ENCODE results near the gene TKFC.

DNA sequence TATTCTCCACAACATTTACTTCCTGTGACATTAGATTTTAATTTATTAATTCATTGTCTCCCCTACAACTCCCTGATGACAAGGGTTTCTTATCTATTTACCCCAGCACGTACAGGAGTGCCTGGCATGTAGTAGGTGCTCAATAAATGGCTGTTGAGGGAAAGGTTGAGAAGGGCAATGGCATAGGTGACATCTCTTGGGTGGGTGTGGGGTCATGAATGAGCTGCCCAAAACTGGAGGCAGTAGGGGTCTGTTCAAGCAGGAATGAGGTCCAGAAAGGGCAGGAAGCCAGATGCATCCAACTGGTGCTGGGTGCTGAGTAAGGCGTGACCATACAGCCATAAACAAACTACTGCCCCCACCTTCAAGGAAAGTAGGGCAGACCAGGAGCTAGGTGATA is 40.7 kb upstream of the TKFC start:
- TF ChIP-seq, protein P1, sequence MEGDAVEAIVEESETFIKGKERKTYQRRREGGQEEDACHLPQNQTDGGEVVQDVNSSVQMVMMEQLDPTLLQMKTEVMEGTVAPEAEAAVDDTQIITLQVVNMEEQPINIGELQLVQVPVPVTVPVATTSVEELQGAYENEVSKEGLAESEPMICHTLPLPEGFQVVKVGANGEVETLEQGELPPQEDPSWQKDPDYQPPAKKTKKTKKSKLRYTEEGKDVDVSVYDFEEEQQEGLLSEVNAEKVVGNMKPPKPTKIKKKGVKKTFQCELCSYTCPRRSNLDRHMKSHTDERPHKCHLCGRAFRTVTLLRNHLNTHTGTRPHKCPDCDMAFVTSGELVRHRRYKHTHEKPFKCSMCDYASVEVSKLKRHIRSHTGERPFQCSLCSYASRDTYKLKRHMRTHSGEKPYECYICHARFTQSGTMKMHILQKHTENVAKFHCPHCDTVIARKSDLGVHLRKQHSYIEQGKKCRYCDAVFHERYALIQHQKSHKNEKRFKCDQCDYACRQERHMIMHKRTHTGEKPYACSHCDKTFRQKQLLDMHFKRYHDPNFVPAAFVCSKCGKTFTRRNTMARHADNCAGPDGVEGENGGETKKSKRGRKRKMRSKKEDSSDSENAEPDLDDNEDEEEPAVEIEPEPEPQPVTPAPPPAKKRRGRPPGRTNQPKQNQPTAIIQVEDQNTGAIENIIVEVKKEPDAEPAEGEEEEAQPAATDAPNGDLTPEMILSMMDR (IDR thresholded peaks at IDR 0.05) = no peak
- TF ChIP-seq POLR2A (IDR thresholded peaks at IDR 0.05) = no peak
- TF ChIP-seq POLR2AphosphoS5 (IDR thresholded peaks at IDR 0.05) = no peak
